ENCODE measurements around the gene SSTR1.

DNA sequence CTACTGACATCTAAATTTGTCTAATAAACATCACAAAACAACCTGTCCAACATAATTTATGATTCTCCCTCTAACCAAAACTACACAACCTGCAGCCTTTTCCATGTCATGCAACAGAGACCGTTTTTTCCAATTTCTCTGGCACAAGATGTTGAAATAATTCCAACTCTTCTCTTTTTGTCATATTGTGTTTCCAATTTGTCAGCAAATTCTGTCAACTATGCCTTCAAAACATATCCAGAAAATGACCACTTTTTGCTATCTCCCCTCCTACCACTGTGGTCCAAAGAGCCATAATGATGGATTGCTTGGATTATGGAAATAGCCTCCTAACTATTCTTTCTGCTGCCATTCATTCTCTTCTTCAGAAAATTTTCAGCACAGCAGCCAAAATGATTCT is 31.3 kb upstream of the SSTR1 start:
- no peak for TF ChIP-seq EZH2 (IDR thresholded peaks at IDR 0.05; ENCODE audit: borderline replicate concordance, low read length)
- TF ChIP-seq, protein P1, sequence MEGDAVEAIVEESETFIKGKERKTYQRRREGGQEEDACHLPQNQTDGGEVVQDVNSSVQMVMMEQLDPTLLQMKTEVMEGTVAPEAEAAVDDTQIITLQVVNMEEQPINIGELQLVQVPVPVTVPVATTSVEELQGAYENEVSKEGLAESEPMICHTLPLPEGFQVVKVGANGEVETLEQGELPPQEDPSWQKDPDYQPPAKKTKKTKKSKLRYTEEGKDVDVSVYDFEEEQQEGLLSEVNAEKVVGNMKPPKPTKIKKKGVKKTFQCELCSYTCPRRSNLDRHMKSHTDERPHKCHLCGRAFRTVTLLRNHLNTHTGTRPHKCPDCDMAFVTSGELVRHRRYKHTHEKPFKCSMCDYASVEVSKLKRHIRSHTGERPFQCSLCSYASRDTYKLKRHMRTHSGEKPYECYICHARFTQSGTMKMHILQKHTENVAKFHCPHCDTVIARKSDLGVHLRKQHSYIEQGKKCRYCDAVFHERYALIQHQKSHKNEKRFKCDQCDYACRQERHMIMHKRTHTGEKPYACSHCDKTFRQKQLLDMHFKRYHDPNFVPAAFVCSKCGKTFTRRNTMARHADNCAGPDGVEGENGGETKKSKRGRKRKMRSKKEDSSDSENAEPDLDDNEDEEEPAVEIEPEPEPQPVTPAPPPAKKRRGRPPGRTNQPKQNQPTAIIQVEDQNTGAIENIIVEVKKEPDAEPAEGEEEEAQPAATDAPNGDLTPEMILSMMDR (conservative IDR thresholded peaks at IDR 0.05 in 1 of 2, IDR thresholded peaks at IDR 0.05 in 1 of 2; ENCODE audit: extremely low read depth in 1 of 2, insufficient read depth in 1 of 2, low read depth in 1 of 2, low read length in 2 of 2): no peak

All from mammary epithelial cell (primary cell).